Colonic mucosa (tissue), 4 donors: ENCODE data around the gene DAAM1. TPM values are rescaled to one million over a fixed set of nuclear protein-coding genes. Genes with fewer than 3 reads are reported as not detected.

Experiments used
- DNase-seq: peaks from one replicate; pipeline ENCODE4 v3.0.0-alpha.2; 2020
- H3K27ac ChIP-seq: fragments of 200-600 bp; one replicate; pipeline ENCODE4 v1.8.0; 2021
- H3K27me3 ChIP-seq: fragments of 200-600 bp; one replicate; pipeline ENCODE4 v1.8.0; 2021
- H3K36me3 ChIP-seq: fragments of 200-600 bp; one replicate; pipeline ENCODE4 v1.8.0; 2021
- H3K4me1 ChIP-seq: fragments of 200-600 bp; one replicate; pipeline ENCODE4 v1.8.0; 2021; ENCODE audit warnings: mild to moderate bottlenecking
- H3K4me3 ChIP-seq: fragments of 200-600 bp; one replicate; pipeline ENCODE4 v1.8.0; 2021
- H3K9ac ChIP-seq, 2 donors: one replicate each; pipeline ENCODE4 v1.7.0; 2013; ENCODE audit warnings: control low read depth in 2 of 2, low read depth in 2 of 2, low read length in 2 of 2
- H3K9me3 ChIP-seq: fragments of 200-600 bp; one replicate; pipeline ENCODE4 v1.8.0; 2021
- intact Hi-C: fragments of 100-400 bp; cut with DNase I; formaldehyde crosslinking; loops from one replicate; pipeline ENCODE4 v1.14.1; 2022
- total RNA-seq, 2 donors: library from RNA; stranded (reverse); fragmentation: NEBNext Ultra II Directional in 1 of 2; extraction: Animal tissue kit (Norgen Biotek cat#: 25700) in 1 of 2; gene quantifications; one replicate each; pipeline ENCODE4 v1.2.1, GENCODE V29; 2021
- TF ChIP-seq, protein P1 (sequence below): fragments of 200-600 bp; IDR thresholded peaks from one replicate; pipeline ENCODE4 v1.8.0; 2022; ENCODE audit warnings: antibody characterized with exemption, mild to moderate bottlenecking
- donor health status: healthy.
- donor health status: DM: no; HTN: no; CAD: no.
- donor health status: DM: no; HTN: no; CAD: no.

Gene DAAM1
- total RNA-seq, 2 donors from 2014 or later = 35.0 to 52.4 TPM

DNA sequence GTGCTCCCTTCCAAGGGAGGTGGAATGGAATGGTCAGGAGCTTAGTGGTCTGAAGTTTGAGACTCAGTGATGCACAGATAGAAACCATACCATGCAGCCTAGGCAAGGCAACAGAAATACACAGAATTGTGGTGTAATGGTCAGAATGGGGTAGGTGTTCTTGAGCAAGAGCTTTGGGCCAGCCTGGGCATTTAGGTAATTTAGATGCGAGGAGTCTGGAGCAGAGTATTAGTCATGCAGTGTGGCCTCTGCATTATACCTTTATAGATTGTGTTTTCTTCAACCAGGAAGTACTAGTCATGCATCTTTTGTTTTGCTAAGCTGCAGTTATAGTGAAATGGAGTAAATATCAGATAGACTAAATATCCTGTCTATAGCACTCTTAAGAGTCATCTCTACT lies 118.3 kb downstream of the DAAM1 start:
- no peak overlapping the region for H3K4me3 ChIP-seq
- no peaks in the 10 kb centered on the region for H3K4me1 ChIP-seq
- no peak for DNase-seq
- TF ChIP-seq, protein P1, sequence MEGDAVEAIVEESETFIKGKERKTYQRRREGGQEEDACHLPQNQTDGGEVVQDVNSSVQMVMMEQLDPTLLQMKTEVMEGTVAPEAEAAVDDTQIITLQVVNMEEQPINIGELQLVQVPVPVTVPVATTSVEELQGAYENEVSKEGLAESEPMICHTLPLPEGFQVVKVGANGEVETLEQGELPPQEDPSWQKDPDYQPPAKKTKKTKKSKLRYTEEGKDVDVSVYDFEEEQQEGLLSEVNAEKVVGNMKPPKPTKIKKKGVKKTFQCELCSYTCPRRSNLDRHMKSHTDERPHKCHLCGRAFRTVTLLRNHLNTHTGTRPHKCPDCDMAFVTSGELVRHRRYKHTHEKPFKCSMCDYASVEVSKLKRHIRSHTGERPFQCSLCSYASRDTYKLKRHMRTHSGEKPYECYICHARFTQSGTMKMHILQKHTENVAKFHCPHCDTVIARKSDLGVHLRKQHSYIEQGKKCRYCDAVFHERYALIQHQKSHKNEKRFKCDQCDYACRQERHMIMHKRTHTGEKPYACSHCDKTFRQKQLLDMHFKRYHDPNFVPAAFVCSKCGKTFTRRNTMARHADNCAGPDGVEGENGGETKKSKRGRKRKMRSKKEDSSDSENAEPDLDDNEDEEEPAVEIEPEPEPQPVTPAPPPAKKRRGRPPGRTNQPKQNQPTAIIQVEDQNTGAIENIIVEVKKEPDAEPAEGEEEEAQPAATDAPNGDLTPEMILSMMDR = no peak
- H3K27me3 ChIP-seq = no peaks in the 10 kb centered on the region
- intact Hi-C loops = no loop called here
- no peaks in the 10 kb centered on the region for H3K36me3 ChIP-seq
- H3K9ac ChIP-seq = no peak overlapping the region
- no peak overlapping the region for H3K27ac ChIP-seq
- no peaks in the 10 kb centered on the region for H3K9me3 ChIP-seq

DNA sequence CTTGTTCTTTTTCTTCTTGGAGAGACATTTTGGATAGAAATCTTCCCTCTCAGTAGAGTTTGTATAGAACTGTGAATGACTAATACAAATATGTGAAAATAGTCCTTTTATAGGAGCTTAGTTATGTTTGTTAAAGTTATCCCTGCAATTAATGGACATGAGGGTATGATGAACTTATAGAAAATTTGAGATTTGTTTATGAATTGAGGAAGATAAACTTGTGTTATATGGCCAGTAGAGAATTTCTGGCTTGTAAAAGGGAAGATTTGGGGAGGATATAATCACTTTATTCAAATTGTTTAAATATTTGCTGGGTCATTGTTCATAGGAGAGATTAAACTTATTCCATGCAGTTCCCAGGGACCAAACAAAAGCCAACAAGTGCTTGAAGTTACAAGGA lies 119.6 kb downstream of the DAAM1 start:
- Histone ChIP-seq H3K9ac (no peak overlapping the region), H3K4me3 (no peak overlapping the region), H3K27me3 (no peaks in the 10 kb centered on the region), H3K9me3 (no peaks in the 10 kb centered on the region), H3K36me3 (no peaks in the 10 kb centered on the region), H3K27ac (no peak overlapping the region), H3K4me1 (no peaks in the 10 kb centered on the region)
- intact Hi-C loops = no loop called here
- TF ChIP-seq, protein P1 = no peak
- DNase-seq = no peak

DNA sequence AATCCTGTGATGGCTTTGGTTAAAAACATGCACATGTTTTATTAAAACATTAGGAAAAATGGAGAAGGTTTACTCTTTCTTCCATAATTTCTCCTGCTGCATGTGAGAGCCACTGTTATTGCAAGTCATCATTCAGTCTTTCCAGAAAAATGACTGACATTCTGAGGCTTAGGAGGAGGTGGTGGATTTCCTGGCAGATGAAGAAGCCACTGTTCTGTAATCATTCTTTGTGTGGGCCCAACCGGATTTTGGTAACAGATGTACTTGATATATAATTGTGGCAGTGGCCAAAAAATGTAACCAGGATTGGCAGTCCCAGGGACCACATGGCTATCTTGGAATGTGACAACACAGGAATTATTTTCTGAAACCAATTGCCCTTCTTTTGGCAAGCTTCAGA lies 120.2 kb downstream of the DAAM1 start:
- H3K36me3 ChIP-seq = no peaks in the 10 kb centered on the region

DNA sequence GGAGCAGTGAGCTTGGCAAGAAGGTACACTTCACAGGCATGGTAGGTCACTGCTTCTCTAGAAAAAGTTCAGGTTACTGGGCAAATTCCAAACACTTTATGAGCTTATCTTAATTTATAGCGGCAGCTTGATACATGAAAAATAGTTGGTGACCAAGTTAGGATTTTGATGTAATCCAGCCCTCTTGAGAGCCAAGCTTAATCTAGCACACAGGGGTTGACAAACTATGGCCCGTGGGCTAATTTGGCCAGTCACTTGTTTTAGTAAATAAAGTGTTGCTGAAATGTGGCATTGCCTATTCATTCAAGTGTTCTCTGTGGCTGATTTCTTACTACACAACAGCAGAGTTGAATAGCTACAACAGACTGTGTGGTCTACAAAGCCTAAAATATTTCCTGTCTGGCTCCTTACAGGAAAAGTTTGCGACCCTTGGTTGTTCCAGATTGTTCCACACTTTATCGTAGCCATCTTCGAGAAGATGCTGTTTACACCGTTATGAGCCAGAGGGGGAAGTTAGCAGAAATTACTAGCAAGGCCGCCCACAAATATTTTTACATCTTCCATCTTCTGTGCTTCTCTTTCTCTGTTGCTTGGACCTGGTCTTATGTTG lies 120.9 kb downstream of the DAAM1 start:
- no peaks in the 10 kb centered on the region for H3K9me3 ChIP-seq
- no peak for DNase-seq
- H3K4me3 ChIP-seq = no peak overlapping the region
- H3K27me3 ChIP-seq = no peaks in the 10 kb centered on the region
- H3K27ac ChIP-seq = no peak overlapping the region
- no peak overlapping the region for H3K9ac ChIP-seq
- no peaks in the 10 kb centered on the region for H3K4me1 ChIP-seq
- intact Hi-C loops = no loop called here
- no peaks in the 10 kb centered on the region for H3K36me3 ChIP-seq
- TF ChIP-seq, protein P1 = no peak

More for the DNA sequence above, 120.2 kb downstream of the DAAM1 start:
- no peaks in the 10 kb centered on the region for H3K4me1 ChIP-seq
- no peak overlapping the region for H3K9ac ChIP-seq
- intact Hi-C loops = no loop called here
- H3K9me3 ChIP-seq = no peaks in the 10 kb centered on the region
- TF ChIP-seq, protein P1 = no peak
- H3K27ac ChIP-seq = no peak overlapping the region
- no peaks in the 10 kb centered on the region for H3K27me3 ChIP-seq
- DNase-seq = no peak
- no peak overlapping the region for H3K4me3 ChIP-seq

- H3K4me1 ChIP-seq = no peaks in the 10 kb centered on the region
- TF ChIP-seq, protein P1 = no peak
- no peak overlapping the region for H3K9ac ChIP-seq
- no peaks in the 10 kb centered on the region for H3K9me3 ChIP-seq
- H3K36me3 ChIP-seq = no peaks in the 10 kb centered on the region
- no peak for DNase-seq
- H3K27me3 ChIP-seq = no peaks in the 10 kb centered on the region
- H3K27ac ChIP-seq = no peak overlapping the region
- intact Hi-C loops = no loop called here
- H3K4me3 ChIP-seq = no peak overlapping the region
These were observed 122.2 kb downstream of the DAAM1 start for GRCh38 chr14:59310633-59311032.
